Measurements from ENCODE around the gene SLC10A1.
"Not testable (repeated sequence)": the region's sequence is repeated elsewhere in the genome, so short reads cannot be mapped to it uniquely, and the experiment has no call there.

The SLC10A1 gene

GRCh38 chr14:69769623-69770022 is 27.4 kb downstream of the SLC10A1 start:
- DNase-seq (ENCODE audit: low read depth): no peak

DNA sequence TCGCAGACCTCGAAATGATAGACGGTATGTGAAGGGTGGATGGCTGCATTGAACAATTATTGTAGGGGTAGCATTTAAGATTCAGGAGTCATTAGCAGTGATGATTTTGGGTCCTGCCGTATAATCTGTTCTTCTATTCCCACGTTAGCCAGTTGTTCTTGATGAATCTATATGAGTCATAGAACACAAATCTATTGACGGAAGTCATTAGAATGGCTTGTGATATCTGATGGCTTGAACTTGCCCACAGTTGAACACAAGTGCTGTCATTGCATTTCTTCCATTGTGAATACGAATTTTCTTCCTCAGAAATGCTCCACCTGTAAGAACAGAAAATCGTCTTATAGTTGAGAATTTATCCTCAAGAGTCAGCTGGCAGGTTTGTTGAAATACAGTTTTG is 28.2 kb downstream of the SLC10A1 start:
- no peak for DNase-seq (ENCODE audit: low read depth)

DNA sequence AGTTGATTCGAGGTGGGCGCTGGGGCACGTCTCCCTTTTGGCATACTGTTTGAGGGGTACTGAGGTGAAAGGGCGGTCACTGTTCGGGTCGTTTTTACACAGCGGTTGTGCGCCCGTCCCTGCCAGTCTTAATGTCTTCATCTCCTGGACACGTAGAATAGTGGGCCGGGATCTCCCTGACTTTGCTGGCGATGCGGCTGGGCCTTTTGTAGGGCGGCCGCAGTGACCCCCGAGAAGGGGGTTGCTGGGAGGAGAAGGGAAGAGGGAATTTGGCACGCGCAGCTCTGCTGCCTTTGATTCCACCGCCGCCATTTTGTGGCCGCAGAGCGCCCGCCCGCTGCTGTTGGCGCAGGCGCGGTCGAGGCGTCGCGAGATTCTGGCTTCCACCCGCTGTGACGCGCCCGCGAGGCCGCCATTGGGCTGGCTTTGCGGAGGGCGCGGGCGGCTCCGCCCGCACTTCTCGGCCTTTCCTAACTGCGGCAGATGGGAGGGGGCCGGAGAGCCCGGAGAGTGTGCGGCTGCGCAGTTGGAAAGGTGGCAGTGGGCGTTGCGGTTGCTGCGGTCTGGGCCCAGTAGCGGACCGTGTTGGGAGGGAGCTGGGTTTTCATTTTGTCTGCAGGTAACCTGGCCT is 29.6 kb downstream of the SLC10A1 start:
- DNase-seq (ENCODE audit: low read depth): peak; percentile 85

- peak; percentile 88 for DNase-seq (ENCODE audit: low read depth)
Measured at GRCh38 chr14:69766984-69767368, 30.1 kb downstream of the SLC10A1 start, which contains the start of gene SRSF5. SRSF5 (plus strand) TSS chr14:69767142; CDS start chr14:69768157, 1,015 bp downstream.

GRCh38 chr14:69763761-69764510 is 33.1 kb downstream of the SLC10A1 start:
- DNase-seq (ENCODE audit: low read depth): no peak

DNA sequence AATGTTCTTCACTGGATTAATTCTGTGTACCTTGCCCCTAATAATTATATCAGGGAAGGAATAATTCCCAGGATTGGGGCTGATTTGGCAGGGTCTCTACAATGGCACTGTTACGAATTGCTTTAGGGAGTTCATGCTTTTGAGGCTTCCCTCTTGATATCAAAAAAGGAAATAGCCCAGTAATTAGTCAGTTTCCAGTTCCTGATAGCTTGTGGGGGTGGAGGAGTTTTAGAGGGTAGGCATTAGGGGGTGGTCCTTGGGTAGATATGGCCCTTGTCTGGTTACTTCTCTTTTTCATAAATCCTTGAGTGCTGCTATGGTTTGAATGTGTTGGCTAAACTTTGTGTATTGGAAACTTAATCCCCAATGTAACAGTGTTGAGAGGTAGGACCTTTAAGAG is 36.2 kb downstream of the SLC10A1 start:
- no peak for DNase-seq (ENCODE audit: low read depth)

GRCh38 chr14:69756298-69756697 is 40.7 kb downstream of the SLC10A1 start:
- no peak for DNase-seq (ENCODE audit: low read depth)

GRCh38 chr14:69755784-69756183 is 41.3 kb downstream of the SLC10A1 start:
- no peak for DNase-seq (ENCODE audit: low read depth)

GRCh38 chr14:69755296-69755695 is 41.7 kb downstream of the SLC10A1 start:
- DNase-seq (ENCODE audit: low read depth): no peak

- DNase-seq (ENCODE audit: low read depth): no peak
Measured at GRCh38 chr14:69754487-69754886, 42.6 kb downstream of the SLC10A1 start.

- DNase-seq (ENCODE audit: low read depth): no peak
Measured at GRCh38 chr14:69753860-69754259, 43.2 kb downstream of the SLC10A1 start.

DNA sequence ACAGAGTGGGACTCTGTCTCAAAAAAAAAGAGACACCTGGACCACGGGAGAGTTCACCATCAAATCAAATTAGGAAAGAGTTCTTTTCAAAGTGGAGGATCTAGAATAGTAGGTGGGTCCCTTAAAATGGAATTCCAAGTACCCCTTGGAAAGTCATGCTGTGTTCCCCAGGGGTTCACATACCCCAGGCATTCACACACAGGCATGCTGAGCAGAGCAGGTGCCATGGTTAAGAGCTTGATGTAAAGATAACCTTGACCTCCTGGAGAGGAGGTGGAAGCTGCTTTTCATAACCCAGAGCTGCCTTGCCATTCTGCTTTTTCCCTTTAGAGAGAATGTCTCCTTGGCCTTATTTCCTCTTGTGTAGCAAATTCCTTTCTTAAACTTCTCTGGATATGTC is 44.3 kb downstream of the SLC10A1 start:
- no peak for DNase-seq (ENCODE audit: low read depth)

GRCh38 chr14:69750495-69750894 is 46.5 kb downstream of the SLC10A1 start:
- DNase-seq (ENCODE audit: low read depth): no peak

DNA sequence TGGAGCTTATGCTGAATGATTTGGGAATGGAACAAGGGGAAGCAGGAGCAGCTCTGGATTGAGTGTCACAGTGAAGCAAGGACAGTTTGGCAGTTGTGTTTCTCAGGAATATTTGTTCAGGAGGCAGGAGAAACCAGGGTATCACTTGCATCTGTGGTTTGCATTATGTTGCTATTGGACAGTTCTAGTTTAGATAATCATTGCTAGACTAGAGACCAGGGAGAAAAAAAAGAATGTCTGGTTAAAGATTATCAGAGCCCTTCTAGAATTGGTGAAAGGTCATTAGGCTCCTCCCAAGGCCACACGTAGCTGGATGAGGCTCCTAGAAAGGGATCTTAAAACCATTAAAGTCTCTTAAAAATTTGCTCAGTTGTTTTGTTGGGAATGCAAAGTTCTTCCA is 47.1 kb downstream of the SLC10A1 start:
- DNase-seq (ENCODE audit: low read depth): no peak

DNA sequence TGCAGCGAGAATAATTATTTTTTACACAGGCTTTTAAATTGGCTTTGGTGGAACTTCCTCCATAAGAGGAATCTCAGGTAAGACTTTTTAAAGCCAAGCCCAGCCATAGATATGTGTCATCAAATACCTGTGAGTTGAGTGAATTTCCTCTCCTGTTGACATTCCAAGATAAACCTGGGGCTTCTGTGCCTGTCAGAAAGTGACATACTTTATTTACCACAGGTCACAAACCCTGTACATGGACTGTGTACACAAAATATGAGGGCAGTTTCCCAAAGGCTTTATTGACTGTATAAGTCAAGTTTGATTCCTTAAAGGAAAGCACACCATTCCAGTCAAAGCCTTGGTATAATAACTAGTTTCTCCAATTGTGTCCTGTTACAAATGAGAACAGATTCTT is 56.0 kb downstream of the SLC10A1 start:
- no peak for DNase-seq (ENCODE audit: low read depth)

DNA sequence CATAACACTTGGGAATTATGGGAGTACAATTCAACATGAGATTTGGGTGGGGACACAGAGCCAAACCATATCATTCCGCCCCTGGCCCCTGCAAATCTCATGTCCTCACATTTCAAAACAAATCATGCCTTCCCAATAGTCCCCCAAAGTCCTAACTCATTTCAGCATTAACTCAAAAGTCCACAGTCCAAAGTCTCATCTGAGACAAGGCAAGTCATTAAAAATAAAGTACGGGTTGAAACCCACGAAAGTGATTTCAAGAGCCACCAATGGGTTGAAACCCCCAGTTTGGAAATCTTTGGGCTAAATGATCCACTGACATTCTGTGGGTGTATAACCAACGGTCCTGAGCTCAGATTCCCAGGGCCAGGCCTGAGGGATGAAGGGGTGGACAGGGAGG is 60.6 kb downstream of the SLC10A1 start:
- not testable (repeated sequence) for DNase-seq (ENCODE audit: low read depth)

- DNase-seq (ENCODE audit: low read depth): not testable (repeated sequence)
Measured at GRCh38 chr14:69731919-69732598, 65.0 kb downstream of the SLC10A1 start.

DNA sequence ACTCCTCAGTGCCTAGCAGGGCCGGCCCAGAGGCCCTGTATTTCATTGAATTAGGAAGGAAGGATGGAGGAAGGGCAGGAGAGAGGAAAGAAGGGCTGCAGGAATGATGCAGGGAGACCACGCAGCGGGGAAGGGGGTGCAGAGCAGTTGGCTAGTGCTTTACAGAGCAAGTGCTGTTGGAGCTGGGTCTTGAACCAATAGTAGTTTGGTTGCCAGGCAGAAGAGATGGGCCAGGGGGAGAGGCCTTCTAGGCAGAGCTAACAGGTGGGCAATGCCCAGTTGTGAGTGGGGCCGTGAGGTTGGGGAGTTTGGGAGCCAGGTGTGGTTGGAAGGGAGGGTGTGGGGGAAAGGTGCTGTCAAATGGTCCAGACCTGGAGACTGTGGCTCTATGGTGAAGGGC is 69.2 kb downstream of the SLC10A1 start:
- no peak for DNase-seq (ENCODE audit: low read depth)

DNA sequence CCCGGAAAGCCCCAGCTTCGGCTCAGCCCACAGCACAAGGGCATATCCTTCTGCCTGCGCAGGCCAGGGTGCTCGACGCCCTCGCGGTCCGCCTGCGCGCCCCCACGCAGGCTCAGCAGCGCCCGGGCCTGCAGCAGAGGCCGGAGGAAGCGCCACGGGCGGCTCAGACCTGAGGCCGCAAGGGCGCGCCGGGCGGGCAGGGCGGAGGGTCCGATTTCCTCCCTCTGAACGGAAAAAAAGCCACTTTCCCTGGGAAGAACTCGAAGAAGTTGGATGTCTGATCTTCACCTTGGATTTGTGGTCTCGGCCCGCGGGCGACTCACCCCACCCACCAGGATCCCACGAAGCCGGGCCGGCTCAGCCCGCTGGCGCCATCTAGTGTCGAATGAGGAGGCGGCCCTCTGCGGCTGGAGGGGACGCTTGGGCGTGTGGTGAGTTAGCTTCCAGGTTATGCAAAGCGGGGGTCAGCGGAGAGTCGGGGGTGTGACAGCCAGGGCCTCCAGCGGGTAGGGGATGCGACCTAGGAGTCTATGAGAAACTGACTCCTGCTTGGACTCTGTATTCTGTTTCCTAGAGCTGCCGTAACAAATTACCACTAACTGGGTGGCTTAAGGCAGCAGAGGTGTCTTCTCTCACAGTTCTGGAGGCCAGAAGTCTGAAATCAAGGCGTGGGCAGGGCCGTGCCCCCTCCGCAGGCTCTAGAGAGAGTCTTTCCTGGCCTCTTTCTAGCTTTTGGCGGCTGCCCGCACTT is 70.1 kb downstream of the SLC10A1 start:
- peak; percentile 77 for DNase-seq (ENCODE audit: low read depth)

Measured in stimulated activated CD8-positive, alpha-beta memory T cell treated with anti-CD3 and anti-CD28 coated beads, Interleukin-15, amount 100 ng/mL, for 24 hours (primary cell).